NCI-H2227 treated with DMSO at 0.1 percent for 48 hours (cell line): ENCODE measurements around the gene ATP8A2.
A peak's percentile ranks its signal among the peaks of the same experiment; 100 is the strongest.

Source experiments
- DNase-seq: peaks from one replicate; lab custom pipeline; 2025; lab: John Stamatoyannopoulos, UW

Gene ATP8A2

GRCh38 chr13:25684491-25684890 lies 312.7 kb downstream of the ATP8A2 start:
- no peak for DNase-seq

DNA sequence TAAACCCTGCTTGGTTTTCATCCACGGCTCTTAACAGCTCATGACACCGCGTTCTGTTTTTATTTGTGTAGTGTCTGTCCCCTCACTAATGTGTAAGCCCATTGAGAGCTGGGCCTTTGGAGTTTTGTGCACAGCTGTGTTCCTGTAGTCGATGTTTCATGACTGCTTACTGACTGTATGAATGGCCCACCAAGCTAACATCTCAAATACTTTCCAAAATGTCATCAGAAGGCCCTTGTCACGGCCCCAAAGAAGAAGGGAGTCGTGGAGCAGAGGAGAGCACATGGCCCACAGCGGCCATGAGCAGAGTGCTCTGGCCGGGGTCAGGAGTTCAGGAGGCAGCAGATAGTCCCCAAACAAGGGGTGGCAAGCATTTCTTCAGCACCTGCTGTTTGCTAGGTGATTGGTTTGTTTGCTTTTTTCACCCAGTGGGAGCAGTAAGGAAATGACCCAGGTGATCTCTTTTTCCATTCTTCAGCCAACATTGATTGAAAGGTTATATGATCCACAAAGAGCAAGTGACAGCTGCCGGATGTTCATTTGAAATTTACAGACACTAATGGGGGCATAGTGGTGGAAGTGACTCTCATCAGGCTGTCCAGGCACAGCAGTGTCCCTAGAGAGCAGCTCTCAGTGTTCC lies 315.2 kb downstream of the ATP8A2 start:
- no peak for DNase-seq

GRCh38 chr13:25687471-25688225 lies 315.9 kb downstream of the ATP8A2 start:
- no peak for DNase-seq

DNA sequence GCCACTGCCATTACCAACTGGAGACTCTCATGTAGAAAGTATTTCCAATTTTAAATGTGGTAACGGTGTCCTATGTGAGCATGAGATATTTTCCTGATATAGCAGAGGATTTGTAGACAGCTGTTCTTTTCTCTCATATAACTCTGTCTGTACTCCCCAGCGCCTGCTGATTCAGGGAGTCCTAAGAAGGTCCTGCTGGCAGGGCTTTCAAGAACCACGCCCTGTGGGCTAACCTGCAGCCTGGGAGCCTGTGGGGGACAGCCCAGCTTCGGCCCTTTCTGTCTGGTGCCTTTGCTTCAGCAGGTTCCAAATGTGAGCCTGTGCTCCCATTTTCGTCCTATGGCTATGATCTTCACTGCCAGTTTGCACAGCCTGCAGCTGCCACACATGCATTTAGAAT lies 316.8 kb downstream of the ATP8A2 start:
- no peak for DNase-seq

- DNase-seq = no peak
Observed at GRCh38 chr13:25689539-25689938, 317.8 kb downstream of the ATP8A2 start.

DNA sequence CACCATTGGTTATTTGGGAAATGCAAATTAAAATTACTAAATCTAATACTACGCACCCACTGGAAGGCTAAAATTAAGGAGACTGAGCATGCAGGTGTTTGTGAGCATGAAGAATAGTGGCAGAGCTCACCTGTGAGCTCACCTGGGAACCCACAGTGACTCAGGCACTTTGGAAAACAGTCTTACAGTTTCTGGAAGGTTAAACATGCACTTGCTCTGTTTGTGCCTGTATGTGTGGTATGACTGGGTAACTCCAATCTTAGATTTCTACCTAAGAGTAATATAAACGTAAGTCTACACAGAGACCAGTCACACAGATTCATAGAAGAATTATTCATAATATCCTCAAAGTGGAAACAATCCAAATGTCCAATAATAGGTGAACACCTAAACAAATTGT lies 318.8 kb downstream of the ATP8A2 start:
- DNase-seq = no peak

- peak; percentile 17 for DNase-seq
Observed at GRCh38 chr13:25691654-25692053, 319.9 kb downstream of the ATP8A2 start.

- no peak for DNase-seq
Observed at GRCh38 chr13:25692099-25692498, 320.3 kb downstream of the ATP8A2 start.

GRCh38 chr13:25699056-25699455 lies 327.3 kb downstream of the ATP8A2 start:
- no peak for DNase-seq

- no peak for DNase-seq
Observed at GRCh38 chr13:25699600-25699999, 327.8 kb downstream of the ATP8A2 start.

GRCh38 chr13:25701304-25701703 lies 329.5 kb downstream of the ATP8A2 start:
- no peak for DNase-seq

GRCh38 chr13:25702386-25702785 lies 330.6 kb downstream of the ATP8A2 start:
- DNase-seq = no peak

- DNase-seq = no peak
Observed at GRCh38 chr13:25707726-25708125, 336.0 kb downstream of the ATP8A2 start.

- DNase-seq = no peak
Observed at GRCh38 chr13:25708268-25708667, 336.5 kb downstream of the ATP8A2 start.

- DNase-seq = no peak
Observed at GRCh38 chr13:25709088-25709487, 337.3 kb downstream of the ATP8A2 start.

DNA sequence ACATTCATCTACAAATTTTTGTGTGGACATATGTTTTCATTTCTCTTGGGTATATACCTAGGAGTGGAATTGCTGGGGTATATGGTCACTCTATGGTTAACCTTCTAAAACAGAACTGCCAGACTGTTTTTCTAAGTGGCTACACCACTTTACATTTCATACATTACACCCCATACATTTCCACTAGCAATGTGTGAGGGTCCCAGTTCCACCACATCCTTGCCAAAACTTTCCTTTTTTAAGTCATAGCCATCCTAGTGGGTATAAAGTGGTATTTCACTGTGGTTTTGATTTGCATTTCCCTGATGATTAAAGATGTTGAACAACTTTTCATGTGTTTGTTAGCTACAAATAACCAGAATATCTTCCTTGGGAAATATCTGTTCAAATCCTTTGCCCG lies 344.0 kb downstream of the ATP8A2 start:
- no peak for DNase-seq

GRCh38 chr13:25717666-25718197 lies 346.0 kb downstream of the ATP8A2 start:
- no peak for DNase-seq

DNA sequence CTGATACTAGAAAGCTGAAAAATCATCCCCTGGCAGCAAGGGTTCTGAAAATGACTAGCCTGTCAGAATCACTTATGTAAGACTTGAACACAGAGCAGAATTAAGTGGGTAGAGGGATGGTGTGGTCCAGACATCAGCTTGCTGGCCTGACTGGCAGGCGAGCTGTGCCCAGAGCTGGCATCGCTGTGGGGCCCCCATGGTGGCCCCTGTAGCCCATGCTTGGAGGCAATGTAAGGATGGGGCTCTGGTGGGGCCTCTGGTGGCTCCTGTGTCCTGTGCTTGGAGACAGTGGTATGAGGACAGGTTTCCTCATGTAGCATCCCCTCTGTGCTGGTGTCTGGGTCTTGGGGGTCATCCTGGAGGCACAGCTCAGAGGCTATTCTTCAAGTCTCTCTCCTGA lies 347.9 kb downstream of the ATP8A2 start:
- no peak for DNase-seq

DNA sequence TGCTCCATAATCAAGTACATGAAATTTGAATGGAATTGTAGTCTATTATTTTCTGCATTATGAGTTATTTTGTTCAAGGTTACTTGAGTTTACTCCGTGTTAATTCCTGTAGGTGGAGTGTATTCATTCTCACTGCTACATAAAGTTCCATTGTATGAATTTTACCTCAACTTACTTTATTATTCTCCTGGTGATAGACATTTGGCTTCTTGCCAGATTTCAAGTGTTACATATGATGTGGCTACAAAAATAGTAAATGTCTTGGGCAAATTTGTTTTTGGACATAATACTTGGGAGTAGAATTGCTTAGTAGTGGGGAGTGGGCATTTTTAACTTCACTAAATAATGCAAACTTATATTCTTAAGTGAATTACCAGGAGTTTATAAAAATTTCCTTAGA lies 351.1 kb downstream of the ATP8A2 start:
- DNase-seq = no peak

GRCh38 chr13:25725104-25725503 lies 353.3 kb downstream of the ATP8A2 start:
- DNase-seq = no peak

DNA sequence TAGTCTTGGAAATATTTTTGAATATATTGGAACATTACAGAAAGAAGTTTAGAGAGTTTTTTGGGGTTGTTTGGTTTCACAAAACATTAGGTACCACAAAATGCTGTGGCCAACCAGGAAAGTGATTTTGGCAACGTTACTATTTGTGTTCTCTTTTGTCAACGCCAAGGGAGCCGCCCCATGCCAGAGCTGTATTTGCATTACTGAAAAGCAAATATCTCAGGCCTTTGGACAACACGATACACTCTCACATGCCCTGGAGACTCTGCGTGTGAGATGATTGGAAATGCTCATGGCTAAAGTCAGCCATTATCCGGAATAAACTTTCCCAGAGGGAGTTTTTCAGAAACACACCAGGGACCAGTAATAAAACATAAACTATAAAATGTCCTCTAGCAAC lies 355.5 kb downstream of the ATP8A2 start:
- no peak for DNase-seq

DNA sequence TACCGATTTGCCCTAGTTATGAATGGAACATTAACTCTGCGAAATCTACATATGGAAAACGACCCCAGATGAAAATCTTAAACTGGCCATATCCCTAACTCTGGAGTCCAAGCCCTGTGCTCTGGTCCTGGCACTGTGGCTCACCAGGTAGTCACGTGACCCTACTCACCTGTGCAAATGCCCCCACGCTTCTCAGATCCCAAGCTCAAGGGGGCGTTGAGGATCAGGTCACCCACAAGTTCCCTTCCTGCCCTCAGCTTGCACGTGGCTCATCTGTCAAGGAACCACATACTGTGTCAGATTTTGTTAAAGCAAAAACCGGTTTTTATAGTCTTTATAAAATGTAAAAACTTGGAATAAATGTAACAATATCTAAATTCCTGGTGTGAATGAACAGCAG lies 356.0 kb downstream of the ATP8A2 start:
- no peak for DNase-seq

GRCh38 chr13:25729201-25729600 lies 357.4 kb downstream of the ATP8A2 start:
- DNase-seq = no peak

DNA sequence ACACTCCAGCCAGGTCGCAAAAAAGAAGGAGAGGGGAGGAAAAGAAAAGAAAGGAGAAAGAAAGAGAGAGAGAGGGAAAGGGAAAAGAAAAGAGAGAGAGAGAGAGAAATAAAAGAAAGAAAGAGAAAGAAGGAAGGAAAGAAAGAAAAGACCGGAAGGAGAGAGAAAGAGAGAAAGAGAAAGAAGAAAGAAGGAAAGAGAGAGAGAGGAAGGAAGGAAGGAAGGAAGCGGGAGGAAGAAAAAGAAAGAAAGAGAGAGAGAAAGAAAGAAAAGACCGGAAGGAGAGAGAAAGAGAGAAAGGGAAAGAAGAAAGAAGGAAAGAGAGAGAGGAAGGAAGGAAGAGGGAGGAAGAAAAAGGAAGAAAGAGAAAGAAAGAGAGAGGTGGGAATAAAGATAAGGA lies 359.3 kb downstream of the ATP8A2 start:
- no peak for DNase-seq
